PFSK-1 (cell line): ENCODE data around the gene CDA.

Experiments used
- POLR2AphosphoS5 ChIP-seq: IDR thresholded peaks from 2 replicates; pipeline ENCODE4 v1.6.1; 2012; ENCODE audit warnings: low read depth, mild to moderate bottlenecking, control low read depth, low read length, moderate library complexity
- REST ChIP-seq, 2 experiments: IDR thresholded peaks; 2 replicates each; pipeline versions ENCODE4 v1.6.1 to v1.8.0; 2011 to 2012; ENCODE audit warnings: low read depth in 2 of 2, low read length in 2 of 2, control low read depth in 1 of 2, inconsistent platforms in 1 of 2, mild to moderate bottlenecking in 1 of 2, moderate library complexity in 1 of 2; ENCODE audit not compliant: insufficient read depth in 1 of 2
- SIN3A ChIP-seq: IDR thresholded peaks from 2 replicates; pipeline ENCODE4 v1.6.1; 2012; ENCODE audit warnings: mild to moderate bottlenecking, low read length, moderate library complexity, borderline replicate concordance; ENCODE audit not compliant: insufficient read depth
- TAF1 ChIP-seq: IDR thresholded peaks from 2 replicates; pipeline ENCODE4 v1.6.1; 2012; ENCODE audit warnings: low read length, control low read depth, borderline replicate concordance; ENCODE audit not compliant: insufficient read depth

DNA sequence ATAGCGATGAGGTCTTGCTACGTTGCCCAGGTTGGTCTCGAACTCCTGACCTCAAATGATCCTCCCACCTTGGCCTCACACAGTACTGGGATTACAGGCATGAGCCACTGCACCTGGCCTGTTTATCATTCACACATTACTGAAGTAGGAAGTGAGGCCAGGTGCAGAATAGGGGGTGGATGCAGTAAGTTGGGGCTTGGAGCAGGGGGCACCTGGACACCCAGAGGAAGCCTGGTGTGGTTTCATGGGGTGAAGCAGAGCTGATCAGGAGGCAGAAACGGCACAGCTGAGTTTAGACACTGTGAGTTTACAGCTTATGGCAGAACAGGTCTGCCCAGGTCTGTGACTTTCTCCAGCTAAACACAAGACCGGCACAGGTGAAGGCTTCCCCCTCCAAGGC, 4.9 kb downstream of the CDA start:
- TF ChIP-seq TAF1 (no peak), SIN3A (no peak), POLR2AphosphoS5 (no peak), REST (IDR thresholded peaks at IDR 0.05; ENCODE audit: insufficient read depth in 1 of 2, low read depth in 2 of 2, low read length in 2 of 2) (no peak)
